SK-N-MC (cell line): ENCODE data around the gene DMWD.

Experiments
- EZH2 ChIP-seq: fragments of 200-600 bp; sonication (generic); IDR thresholded peaks from one replicate; pipeline ENCODE4 v1.6.1; 2017; ENCODE audit warnings: antibody characterized with exemption
- FOXP2 ChIP-seq: optimal IDR thresholded peaks from 2 replicates; pipeline ENCODE3; 2011; ENCODE audit warnings: mild to moderate bottlenecking, moderate library complexity; ENCODE audit not compliant: insufficient read depth; ENCODE audit errors: extremely low read length, control extremely low read depth
- POLR2AphosphoS5 ChIP-seq: IDR thresholded peaks from 2 replicates; pipeline ENCODE4 v1.6.1; 2012; ENCODE audit warnings: mild to moderate bottlenecking, low read depth, low read length, borderline replicate concordance

- no peak for TF ChIP-seq EZH2
- no peak for TF ChIP-seq POLR2AphosphoS5
- TF ChIP-seq FOXP2: no peak
Observed at GRCh38 chr19:45822716-45823115, 30.1 kb upstream of the DMWD start.
